HK-2 (cell line): Measurements from ENCODE around the gene KIAA1549.
"Not testable (repeated sequence)": the region's sequence is repeated elsewhere in the genome, so short reads cannot be mapped to it uniquely, and the experiment has no call there.

ENCODE experiments used
- DNase-seq: peaks from one replicate; pipeline ENCODE4 v3.0.0-alpha.2; 2018; ENCODE audit not compliant: unreplicated experiment

Gene KIAA1549

GRCh38 chr7:138944592-138944991, 36.6 kb downstream of the KIAA1549 start:
- no peak for DNase-seq

- no peak for DNase-seq
Observed at GRCh38 chr7:138943061-138943460, 38.1 kb downstream of the KIAA1549 start.

GRCh38 chr7:138941545-138941944, 39.6 kb downstream of the KIAA1549 start:
- no peak for DNase-seq

- DNase-seq: not testable (repeated sequence)
Observed at GRCh38 chr7:138940602-138941001, 40.6 kb downstream of the KIAA1549 start.

- no peak for DNase-seq
Observed at GRCh38 chr7:138937484-138937883, 43.7 kb downstream of the KIAA1549 start.

- peak; percentile 64 for DNase-seq
Observed at GRCh38 chr7:138935465-138936011, 45.7 kb downstream of the KIAA1549 start.

- DNase-seq: no peak
Observed at GRCh38 chr7:138934861-138935260, 46.3 kb downstream of the KIAA1549 start.

GRCh38 chr7:138934367-138934766, 46.8 kb downstream of the KIAA1549 start:
- no peak for DNase-seq

GRCh38 chr7:138932870-138933269, 48.3 kb downstream of the KIAA1549 start:
- DNase-seq: no peak

GRCh38 chr7:138932427-138932826, 48.8 kb downstream of the KIAA1549 start:
- DNase-seq: no peak

GRCh38 chr7:138929969-138930368, 51.2 kb downstream of the KIAA1549 start:
- DNase-seq: no peak

- no peak for DNase-seq
Observed at GRCh38 chr7:138926241-138926612, 55.0 kb downstream of the KIAA1549 start.

GRCh38 chr7:138924501-138925225, 56.5 kb downstream of the KIAA1549 start:
- no peak for DNase-seq

- DNase-seq: no peak
Observed at GRCh38 chr7:138921277-138921676, 59.9 kb downstream of the KIAA1549 start.

- no peak for DNase-seq
Observed at GRCh38 chr7:138919911-138920310, 61.3 kb downstream of the KIAA1549 start.

GRCh38 chr7:138919216-138919615, 62.0 kb downstream of the KIAA1549 start:
- no peak for DNase-seq

GRCh38 chr7:138918756-138919155, 62.4 kb downstream of the KIAA1549 start:
- DNase-seq: no peak

GRCh38 chr7:138918176-138918575, 63.0 kb downstream of the KIAA1549 start:
- DNase-seq: no peak

- DNase-seq: no peak
Observed at GRCh38 chr7:138917771-138918170, 63.4 kb downstream of the KIAA1549 start.

GRCh38 chr7:138916731-138917130, 64.5 kb downstream of the KIAA1549 start:
- DNase-seq: no peak

- DNase-seq: no peak
Observed at GRCh38 chr7:138916275-138916674, 64.9 kb downstream of the KIAA1549 start.

GRCh38 chr7:138913783-138914182, 67.4 kb downstream of the KIAA1549 start:
- no peak for DNase-seq

- DNase-seq: no peak
Observed at GRCh38 chr7:138911007-138911406, 70.2 kb downstream of the KIAA1549 start.

GRCh38 chr7:138907850-138908249, 73.3 kb downstream of the KIAA1549 start:
- no peak for DNase-seq
